TTC549 (cell line): Measurements from ENCODE around the gene SLC16A10.
A peak's percentile ranks its signal among the peaks of the same experiment; 100 is the strongest.
"Not testable (repeated sequence)": the region's sequence is repeated elsewhere in the genome, so short reads cannot be mapped to it uniquely, and the experiment has no call there.

Experiments used
- FAIRE-seq: peaks from 2 replicates; lab custom pipeline; 2012; peaks lifted over from hg19 to GRCh38; lab: Jason Lieb, UNC

The SLC16A10 gene, protein sequence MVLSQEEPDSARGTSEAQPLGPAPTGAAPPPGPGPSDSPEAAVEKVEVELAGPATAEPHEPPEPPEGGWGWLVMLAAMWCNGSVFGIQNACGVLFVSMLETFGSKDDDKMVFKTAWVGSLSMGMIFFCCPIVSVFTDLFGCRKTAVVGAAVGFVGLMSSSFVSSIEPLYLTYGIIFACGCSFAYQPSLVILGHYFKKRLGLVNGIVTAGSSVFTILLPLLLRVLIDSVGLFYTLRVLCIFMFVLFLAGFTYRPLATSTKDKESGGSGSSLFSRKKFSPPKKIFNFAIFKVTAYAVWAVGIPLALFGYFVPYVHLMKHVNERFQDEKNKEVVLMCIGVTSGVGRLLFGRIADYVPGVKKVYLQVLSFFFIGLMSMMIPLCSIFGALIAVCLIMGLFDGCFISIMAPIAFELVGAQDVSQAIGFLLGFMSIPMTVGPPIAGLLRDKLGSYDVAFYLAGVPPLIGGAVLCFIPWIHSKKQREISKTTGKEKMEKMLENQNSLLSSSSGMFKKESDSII

GRCh38 chr6:111087106-111087835 is at the start of gene SLC16A10:
TSS of gene SLC16A10 (plus strand) at chr6:111087503. CDS start at chr6:111087753, 250 bp downstream.
- FAIRE-seq = no peak

DNA sequence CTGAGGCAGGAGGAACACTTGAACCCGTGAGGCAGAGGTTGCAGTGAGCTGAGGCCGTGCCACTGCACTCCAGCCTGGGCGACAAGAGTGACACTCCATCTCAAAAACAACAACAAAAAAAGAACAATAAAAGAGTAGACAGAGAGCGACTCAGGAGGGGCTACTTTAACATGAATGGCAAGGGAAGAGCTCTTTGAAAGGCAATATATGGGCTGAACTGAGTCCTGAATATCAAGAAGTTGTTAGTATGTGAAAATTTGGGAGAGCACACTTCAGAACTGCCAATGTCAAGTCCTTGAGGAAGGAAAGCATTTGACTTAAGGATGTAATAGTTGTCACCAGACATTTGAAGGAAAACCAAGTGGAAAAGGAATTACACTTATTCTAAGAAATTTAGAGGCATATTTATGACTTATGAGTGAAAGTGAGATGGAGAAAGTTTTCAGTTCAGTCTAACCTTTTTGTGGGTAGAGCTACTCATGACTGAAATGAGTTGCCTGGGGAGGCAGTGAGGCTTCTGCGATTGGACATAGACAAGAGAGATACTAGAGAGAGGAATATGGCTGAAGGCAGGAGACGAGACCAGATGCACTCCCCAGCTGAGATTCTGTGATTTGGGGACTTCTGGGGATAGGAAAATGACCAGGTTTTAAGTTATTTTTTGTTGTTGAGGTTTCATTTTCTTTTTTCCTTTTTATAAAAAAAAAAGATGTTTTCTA is 48.6 kb upstream of the SLC16A10 start:
- FAIRE-seq = no peak

DNA sequence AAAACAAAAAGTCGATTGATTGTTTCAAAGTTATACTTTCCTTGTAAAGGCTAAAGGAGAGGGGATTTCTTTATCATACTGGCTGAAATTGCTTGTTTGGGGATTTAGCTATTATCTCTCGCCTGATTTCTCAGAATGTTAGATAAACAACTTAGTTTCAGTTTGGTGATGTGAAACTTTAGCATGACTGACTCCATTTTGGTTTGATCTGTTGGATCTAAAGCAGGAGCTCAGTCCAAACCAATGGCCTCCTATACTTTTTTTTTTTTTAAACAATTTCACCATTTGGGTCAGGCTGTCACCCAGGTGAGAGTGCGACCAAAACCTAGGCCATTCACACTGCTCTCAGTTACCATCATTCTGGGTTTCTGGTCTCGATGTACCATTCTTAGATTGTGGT is 45.4 kb upstream of the SLC16A10 start:
- FAIRE-seq = no peak

- no peak for FAIRE-seq
These were observed 40.1 kb upstream of the SLC16A10 start for GRCh38 chr6:111047244-111047643.

DNA sequence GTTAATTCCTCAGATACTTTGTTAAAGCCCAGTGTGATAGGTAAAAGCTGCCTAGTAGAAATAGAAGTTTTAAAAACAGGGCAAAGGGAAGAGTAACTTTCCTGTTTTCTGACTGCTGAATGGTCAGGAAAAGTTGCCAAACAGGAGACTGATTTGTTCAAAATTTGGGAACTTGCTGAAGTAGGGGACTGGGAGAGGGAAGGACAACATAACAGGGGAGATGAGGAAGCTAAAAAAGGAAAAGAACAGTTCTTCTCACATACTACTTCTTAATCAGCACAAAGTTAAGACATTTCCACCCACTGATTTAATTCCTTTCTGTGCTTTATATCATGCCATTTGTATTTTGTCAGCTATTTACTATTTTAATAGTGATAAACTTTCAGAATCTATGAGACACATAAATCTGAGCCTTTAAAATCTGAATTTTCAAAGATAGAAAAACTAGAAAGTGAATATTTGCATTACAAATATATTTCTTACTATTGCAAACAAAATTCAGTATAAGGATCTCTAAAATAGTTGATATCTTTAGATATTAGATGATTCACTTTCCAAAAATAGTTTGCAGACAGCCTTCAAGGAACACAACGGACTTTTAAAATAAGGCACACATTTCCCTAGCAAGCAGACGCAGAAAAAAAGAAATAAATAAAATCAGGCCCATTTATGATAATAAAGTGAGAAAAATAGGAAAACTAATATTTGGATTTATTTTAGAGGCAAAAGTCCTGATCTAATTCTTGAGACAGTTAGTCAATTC is 36.9 kb upstream of the SLC16A10 start:
- no peak for FAIRE-seq

DNA sequence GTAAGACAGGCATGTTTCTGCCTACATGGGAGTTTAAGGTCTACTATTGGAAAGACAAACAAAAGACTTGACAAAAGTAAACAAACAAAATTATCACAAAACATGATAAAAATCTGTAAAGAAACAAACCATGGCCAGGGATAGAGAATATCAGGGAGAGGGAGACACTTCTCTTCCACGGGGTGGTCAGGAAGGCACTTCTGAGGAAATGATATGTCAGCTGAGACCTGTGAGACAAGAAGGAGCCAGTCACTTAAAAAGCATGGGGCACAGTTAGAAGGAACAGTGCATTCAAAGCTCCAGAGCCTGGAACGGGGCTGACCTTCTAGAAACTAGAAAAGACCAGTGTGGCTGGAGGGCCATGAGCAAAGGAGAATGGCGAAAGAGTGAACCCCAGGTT is 35.1 kb upstream of the SLC16A10 start:
- FAIRE-seq = no peak

- FAIRE-seq = peak; percentile 66
These were observed 30.1 kb upstream of the SLC16A10 start for GRCh38 chr6:111057074-111057752.

- FAIRE-seq = no peak
These were observed 25.8 kb upstream of the SLC16A10 start for GRCh38 chr6:111061508-111061907.

DNA sequence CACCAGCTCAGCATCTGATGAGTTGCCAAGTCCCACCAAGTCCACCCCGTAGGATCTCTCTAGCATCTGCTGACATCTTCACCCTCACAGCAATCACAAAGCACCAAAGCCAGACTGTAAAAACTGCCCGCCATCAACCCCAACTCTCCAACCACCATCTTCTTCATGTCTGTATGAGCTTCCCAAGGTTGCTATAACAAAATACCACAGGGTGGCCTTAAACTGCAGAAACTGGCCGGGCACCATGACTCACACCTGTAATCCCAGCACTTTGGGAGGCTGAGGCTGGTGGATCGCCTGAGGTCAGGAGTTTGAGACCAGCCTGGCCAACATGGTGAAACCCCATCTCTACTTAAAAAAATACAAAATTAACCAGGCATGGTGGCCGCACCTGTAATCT is 25.3 kb upstream of the SLC16A10 start:
- FAIRE-seq = not testable (repeated sequence)

DNA sequence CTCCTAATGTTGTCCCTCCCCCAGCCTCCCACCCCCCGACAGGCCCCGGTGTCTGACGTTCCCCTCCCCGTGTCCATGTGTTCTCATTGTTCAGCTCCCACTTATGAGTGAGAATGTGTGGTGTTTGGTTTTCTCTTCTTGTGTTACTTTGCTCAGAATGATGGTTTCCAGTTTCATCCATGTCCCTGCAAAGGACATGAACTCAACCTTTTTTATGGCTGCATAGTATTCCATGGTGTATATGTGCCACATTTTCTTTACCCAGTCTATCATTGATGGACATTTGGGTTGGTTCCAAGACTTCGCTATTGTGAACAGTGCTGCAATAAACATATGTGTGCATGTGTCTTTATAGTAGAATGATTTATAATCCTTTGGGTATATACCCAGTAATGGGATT is 24.4 kb upstream of the SLC16A10 start:
- FAIRE-seq = not testable (repeated sequence)

GRCh38 chr6:111068109-111068865 is 19.0 kb upstream of the SLC16A10 start:
- no peak for FAIRE-seq

DNA sequence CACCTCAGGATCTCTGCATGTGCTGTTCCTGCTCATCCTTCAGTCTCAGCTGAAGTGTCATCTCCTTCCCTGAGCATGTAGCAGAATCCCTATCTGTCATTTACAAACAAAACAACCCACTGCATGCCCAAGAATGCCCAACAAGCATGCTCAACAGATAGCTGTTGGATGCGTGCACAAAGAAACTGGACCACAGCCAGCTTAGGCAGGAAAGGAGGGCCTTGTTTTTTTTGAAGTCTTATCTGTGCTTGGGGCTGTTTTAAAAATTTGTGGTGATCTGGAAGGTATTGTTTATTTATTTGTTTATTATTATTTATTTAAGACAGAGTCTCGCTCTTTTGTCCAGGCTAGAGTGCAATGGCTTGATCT is 18.5 kb upstream of the SLC16A10 start:
- no peak for FAIRE-seq

DNA sequence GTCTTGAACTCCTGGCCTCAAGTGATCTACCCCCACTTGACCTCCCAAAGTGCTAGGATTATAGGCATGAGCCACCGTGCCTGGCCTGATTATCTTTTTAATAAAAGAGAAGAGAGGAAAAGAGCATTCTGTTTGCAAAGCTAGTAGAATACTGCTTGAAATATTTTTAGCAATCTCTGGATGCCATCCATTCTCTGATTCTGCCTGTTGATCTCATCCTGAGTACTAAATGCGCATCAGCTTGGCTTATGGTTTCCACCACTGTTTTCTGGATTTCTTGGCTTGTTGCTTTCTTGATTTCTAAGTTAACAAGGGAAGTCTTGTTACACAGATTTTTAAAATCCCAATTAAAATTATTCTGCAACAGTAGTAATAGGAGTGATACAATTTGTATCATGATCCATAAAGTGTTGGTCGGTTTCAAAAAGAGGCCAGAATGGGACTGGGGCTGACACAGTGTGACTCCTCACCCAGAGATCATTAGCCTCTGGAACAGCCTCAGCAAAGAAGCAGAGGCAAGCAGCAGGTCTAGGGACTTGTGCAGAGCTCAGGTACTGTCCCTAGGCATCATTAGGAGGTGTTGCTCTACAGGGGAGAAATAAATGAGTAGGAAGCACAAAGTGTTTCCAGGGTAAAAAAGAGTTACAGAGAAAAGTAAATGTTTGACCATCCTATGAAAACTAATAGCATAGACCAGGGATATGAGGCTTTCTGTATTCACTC is 17.8 kb upstream of the SLC16A10 start:
- FAIRE-seq = no peak

DNA sequence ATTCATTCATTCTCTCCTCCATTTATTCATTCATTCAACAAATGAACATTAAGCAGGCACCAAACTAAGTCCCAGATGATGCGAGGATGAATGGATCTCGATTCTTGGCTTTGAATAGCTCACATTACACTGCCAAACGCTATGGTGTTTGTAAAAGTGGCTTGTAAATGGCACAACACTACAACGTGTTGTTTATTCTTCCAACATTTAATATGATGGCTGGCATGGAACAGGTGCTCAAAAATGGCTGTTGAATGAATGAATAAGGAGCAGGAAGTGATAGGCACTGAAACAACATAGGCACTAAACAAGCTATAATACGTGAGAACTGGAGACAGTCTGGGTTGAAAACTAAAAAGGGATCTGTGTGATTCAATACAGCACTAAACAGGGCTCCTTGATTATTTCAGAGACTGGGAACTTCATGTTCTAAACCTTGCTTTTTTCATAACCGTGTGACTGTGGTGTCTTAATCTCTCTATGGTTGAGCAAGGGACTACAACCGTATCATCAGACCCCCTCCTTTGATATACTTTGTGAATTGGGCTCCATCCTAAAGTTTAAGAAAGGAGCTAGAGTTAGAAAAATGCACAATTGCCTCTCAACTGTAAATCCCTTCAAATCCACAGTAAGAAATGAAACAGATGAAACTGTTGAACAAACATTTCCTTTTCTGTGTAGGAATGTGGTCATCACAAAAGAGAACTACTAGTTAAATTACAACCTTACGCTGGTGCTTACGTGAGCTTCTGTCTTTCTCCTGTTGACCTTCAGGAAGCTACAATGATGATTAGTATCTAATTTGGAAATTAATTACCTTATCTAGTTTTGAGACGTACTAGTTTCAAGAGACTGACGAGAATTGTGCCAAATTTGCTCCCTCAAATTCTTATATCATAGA is 16.9 kb upstream of the SLC16A10 start:
- FAIRE-seq = no peak

DNA sequence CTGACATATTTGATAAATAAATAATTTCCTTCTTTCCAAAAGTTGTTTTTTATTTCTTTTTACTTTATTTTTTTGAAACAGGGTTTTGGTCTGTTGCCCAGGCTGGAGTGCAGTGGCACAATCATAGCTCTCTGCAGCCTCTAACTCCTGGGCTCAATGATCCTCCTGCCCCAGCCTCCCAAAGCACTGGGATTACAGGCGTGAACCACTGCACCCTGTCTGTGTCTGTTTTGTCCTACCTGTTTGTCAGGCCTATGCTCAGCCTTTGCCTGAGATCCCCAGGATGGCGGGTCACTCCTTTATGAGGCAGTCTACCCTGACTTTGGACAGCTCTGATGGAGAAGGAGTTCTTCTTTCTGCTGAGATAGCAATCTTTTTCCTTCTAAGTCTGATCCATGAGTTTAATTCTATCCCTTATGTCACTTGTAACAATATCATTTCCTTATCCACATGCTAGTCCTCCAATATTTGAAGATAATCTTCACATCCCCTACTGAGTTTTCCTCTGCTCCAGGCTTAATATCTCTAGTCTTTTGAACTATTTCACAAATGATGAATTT is 14.4 kb upstream of the SLC16A10 start:
- no peak for FAIRE-seq

DNA sequence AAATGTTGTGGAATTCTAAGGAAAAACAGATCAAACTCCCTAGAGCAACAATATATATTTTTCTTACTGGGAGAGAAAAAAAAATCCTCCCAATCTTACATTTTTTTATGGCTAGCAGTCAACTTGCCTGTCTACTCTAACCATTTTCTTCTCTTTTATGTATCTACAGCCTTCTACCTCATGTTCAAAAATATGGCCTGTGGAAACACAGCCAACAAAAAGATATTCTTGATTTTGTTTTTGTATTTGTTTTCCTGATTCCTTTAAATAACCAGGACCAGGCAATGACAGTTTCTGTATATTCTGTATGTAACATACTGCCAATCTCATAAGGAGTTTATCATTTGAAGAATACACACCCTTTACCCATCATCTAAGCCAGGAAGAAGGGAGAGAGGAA is 13.0 kb upstream of the SLC16A10 start:
- no peak for FAIRE-seq

- no peak for FAIRE-seq
These were observed 11.1 kb upstream of the SLC16A10 start for GRCh38 chr6:111076024-111076695.

- no peak for FAIRE-seq
These were observed 6.6 kb upstream of the SLC16A10 start for GRCh38 chr6:111080698-111081097.
